Suprapubic skin (tissue), 4 donors: ENCODE data around the gene UFL1. TPM values are rescaled to one million over a fixed set of nuclear protein-coding genes. Genes with fewer than 3 reads are reported as not detected.

Experiments
- DNase-seq, 2 donors: peaks; one replicate each; pipeline ENCODE4 v3.0.0-alpha.2; 2019; ENCODE audit warnings: low spot score in 2 of 2
- H3K27ac ChIP-seq: fragments of 200-600 bp; sonication (generic); one replicate; pipeline ENCODE4 v1.5.1; 2019
- H3K27me3 ChIP-seq: fragments of 200-600 bp; sonication (generic); one replicate; pipeline ENCODE4 v1.5.1; 2019
- H3K36me3 ChIP-seq: fragments of 200-600 bp; sonication (generic); one replicate; pipeline ENCODE4 v1.5.1; 2019
- H3K4me1 ChIP-seq: fragments of 200-600 bp; sonication (generic); one replicate; pipeline ENCODE4 v1.5.1; 2019
- H3K4me3 ChIP-seq: fragments of 200-600 bp; sonication (generic); one replicate; pipeline ENCODE4 v1.5.1; 2019; ENCODE audit warnings: mild to moderate bottlenecking
- H3K9me3 ChIP-seq: fragments of 200-600 bp; sonication (generic); one replicate; pipeline ENCODE4 v1.5.1; 2019
- POLR2AphosphoS5 ChIP-seq, 3 donors: sonication (generic); formaldehyde crosslinking; IDR thresholded peaks; one replicate each; pipeline ENCODE4 v1.6.1; 2017; ENCODE audit warnings: antibody characterized with exemption in 3 of 3
- WGBS: methylation state at CpG from one replicate; pipeline ENCODE4 v1.1.5; 2018; 5-methylcytosine and 5-hydroxymethylcytosine counted together
- total RNA-seq, 4 donors: library from RNA; depleted of rRNA; stranded (reverse); fragments of >200 nt; gene quantifications; one replicate each; pipeline ENCODE4 v1.1.0, GENCODE V29; 2016

The UFL1 gene
- total RNA-seq, 4 donors from 2014 or later: 19.4 to 34.4 (median 22.3) TPM

DNA sequence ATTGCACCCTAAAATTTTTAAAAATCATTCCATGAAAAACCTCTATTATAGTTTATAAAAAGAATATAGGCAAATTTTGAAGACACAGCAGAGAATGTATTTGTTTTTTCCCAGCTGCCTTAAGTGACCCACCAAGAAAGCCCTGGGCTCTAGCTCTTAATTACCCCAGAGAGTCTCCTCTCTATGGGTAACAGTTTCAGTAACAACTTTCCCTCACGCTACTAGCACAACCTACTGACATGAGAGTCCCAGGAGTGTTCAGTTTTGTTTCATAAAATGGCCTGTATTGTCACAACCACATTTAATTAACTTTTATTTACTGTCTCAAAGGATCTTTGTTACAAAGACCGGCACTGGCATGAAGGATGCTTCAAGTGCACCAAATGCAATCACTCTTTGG is 82.8 kb downstream of the UFL1 start:
- no peak for TF ChIP-seq POLR2AphosphoS5 (IDR thresholded peaks at IDR 0.05)
- H3K4me1 ChIP-seq: no peaks in the 10 kb centered on the region
- H3K4me3 ChIP-seq: no peak overlapping the region
- 83% methylated on average over 2 of the region's 2 CpGs for WGBS
- no peaks in the 10 kb centered on the region for H3K36me3 ChIP-seq
- H3K27ac ChIP-seq: no peak overlapping the region
- no peaks in the 10 kb centered on the region for H3K9me3 ChIP-seq
- no peaks in the 10 kb centered on the region for H3K27me3 ChIP-seq
- DNase-seq: no peak

Other genes starting within 250 kb of the UFL1 start
- 10 to 100 TPM in 1 of 4 donors, 1 to 10 TPM in 3; 2.5 to 12.6 (median 6.9) TPM for gene FHL5, start 41.3 kb downstream of the UFL1 start, total RNA-seq